ENCODE data around the gene PBXIP1. TPM values are rescaled to one million over a fixed set of nuclear protein-coding genes. Genes with fewer than 3 reads are reported as not detected.

PBXIP1 gene
- total and polyA plus RNA-seq, 2 of the 13 experiments (the other 11 are each of a cell fraction or from before 2014, with no cell fraction given): 16.3 to 31.9 TPM

DNA sequence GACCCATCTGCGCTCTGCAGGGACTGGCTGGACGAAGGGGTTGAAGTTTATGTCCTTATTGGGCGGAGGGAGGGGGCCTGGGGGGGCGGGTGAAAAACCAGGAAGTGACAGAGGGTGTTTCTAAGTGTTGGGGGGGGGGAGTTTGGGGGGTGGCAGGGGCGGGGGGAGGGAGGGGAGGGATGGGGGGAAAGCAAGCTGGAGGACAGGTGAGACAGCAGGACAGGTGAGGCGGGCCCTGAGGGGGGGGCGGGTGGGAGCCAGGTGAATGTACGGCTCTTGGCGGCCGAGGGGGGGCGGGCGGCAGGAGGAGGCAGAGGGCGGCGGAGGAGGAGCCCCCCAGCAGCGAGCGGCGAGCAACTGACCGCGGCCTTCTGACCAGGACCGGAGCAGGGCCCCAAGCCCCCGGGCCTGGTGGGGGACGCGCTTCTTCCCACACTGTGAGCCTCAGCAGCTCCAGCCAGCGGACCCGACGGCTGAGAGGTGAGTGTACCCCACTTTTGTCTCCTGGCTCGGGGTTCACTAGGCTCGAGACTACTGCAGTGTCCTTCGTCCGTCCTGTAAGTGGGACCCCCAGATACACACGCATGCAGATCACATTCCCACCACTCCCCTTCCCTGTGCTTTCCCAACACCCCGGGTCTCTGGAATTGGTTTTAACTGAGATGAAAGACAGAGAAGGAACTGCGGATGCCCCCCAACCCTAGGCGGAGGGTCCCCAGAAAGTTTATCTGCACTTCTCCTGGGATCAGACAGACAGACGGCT is 46.7 kb upstream of the PBXIP1 start, which contains the start of gene ZBTB7B (continued):
- TF ChIP-seq, protein P1, sequence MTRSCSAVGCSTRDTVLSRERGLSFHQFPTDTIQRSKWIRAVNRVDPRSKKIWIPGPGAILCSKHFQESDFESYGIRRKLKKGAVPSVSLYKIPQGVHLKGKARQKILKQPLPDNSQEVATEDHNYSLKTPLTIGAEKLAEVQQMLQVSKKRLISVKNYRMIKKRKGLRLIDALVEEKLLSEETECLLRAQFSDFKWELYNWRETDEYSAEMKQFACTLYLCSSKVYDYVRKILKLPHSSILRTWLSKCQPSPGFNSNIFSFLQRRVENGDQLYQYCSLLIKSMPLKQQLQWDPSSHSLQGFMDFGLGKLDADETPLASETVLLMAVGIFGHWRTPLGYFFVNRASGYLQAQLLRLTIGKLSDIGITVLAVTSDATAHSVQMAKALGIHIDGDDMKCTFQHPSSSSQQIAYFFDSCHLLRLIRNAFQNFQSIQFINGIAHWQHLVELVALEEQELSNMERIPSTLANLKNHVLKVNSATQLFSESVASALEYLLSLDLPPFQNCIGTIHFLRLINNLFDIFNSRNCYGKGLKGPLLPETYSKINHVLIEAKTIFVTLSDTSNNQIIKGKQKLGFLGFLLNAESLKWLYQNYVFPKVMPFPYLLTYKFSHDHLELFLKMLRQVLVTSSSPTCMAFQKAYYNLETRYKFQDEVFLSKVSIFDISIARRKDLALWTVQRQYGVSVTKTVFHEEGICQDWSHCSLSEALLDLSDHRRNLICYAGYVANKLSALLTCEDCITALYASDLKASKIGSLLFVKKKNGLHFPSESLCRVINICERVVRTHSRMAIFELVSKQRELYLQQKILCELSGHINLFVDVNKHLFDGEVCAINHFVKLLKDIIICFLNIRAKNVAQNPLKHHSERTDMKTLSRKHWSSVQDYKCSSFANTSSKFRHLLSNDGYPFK (CRISPR knock-in tag; IDR thresholded peaks at IDR 0.05; ENCODE audit: borderline replicate concordance): no peak
- TF ChIP-seq BRD4 (CRISPR knock-in tag; IDR thresholded peaks at IDR 0.05): peak; percentile 30; the same call in 1 of the 2 replicates
- 0 out of 2 replicates have a peak, but pooled peaks have one; percentile 17 for TF ChIP-seq MYC (CRISPR knock-in tag; IDR thresholded peaks at IDR 0.05; ENCODE audit: borderline replicate concordance)
- TF ChIP-seq, protein P2, sequence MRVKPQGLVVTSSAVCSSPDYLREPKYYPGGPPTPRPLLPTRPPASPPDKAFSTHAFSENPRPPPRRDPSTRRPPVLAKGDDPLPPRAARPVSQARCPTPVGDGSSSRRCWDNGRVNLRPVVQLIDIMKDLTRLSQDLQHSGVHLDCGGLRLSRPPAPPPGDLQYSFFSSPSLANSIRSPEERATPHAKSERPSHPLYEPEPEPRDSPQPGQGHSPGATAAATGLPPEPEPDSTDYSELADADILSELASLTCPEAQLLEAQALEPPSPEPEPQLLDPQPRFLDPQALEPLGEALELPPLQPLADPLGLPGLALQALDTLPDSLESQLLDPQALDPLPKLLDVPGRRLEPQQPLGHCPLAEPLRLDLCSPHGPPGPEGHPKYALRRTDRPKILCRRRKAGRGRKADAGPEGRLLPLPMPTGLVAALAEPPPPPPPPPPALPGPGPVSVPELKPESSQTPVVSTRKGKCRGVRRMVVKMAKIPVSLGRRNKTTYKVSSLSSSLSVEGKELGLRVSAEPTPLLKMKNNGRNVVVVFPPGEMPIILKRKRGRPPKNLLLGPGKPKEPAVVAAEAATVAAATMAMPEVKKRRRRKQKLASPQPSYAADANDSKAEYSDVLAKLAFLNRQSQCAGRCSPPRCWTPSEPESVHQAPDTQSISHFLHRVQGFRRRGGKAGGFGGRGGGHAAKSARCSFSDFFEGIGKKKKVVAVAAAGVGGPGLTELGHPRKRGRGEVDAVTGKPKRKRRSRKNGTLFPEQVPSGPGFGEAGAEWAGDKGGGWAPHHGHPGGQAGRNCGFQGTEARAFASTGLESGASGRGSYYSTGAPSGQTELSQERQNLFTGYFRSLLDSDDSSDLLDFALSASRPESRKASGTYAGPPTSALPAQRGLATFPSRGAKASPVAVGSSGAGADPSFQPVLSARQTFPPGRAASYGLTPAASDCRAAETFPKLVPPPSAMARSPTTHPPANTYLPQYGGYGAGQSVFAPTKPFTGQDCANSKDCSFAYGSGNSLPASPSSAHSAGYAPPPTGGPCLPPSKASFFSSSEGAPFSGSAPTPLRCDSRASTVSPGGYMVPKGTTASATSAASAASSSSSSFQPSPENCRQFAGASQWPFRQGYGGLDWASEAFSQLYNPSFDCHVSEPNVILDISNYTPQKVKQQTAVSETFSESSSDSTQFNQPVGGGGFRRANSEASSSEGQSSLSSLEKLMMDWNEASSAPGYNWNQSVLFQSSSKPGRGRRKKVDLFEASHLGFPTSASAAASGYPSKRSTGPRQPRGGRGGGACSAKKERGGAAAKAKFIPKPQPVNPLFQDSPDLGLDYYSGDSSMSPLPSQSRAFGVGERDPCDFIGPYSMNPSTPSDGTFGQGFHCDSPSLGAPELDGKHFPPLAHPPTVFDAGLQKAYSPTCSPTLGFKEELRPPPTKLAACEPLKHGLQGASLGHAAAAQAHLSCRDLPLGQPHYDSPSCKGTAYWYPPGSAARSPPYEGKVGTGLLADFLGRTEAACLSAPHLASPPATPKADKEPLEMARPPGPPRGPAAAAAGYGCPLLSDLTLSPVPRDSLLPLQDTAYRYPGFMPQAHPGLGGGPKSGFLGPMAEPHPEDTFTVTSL (CRISPR knock-in tag; IDR thresholded peaks at IDR 0.05; ENCODE audit: borderline replicate concordance): no peak
- TF ChIP-seq, protein P3, sequence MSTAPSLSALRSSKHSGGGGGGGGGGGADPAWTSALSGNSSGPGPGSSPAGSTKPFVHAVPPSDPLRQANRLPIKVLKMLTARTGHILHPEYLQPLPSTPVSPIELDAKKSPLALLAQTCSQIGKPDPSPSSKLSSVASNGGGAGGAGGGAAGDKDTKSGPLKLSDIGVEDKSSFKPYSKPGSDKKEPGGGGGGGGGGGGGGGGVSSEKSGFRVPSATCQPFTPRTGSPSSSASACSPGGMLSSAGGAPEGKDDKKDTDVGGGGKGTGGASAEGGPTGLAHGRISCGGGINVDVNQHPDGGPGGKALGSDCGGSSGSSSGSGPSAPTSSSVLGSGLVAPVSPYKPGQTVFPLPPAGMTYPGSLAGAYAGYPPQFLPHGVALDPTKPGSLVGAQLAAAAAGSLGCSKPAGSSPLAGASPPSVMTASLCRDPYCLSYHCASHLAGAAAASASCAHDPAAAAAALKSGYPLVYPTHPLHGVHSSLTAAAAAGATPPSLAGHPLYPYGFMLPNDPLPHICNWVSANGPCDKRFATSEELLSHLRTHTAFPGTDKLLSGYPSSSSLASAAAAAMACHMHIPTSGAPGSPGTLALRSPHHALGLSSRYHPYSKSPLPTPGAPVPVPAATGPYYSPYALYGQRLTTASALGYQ (CRISPR knock-in tag; IDR thresholded peaks at IDR 0.05): 0 out of 2 replicates have a peak, but pooled peaks have one; percentile 4
- TF ChIP-seq ZNF879 (CRISPR knock-in tag; IDR thresholded peaks at IDR 0.05): 0 out of 2 replicates have a peak, but pooled peaks have one; percentile 54
- no peak for TF ChIP-seq MIER2 (CRISPR knock-in tag; IDR thresholded peaks at IDR 0.05)
- no peak for TF ChIP-seq ZBTB20 (CRISPR knock-in tag; IDR thresholded peaks at IDR 0.05; ENCODE audit: borderline replicate concordance, low read depth)
